ENCODE measurements around the gene HOMER1.

DNA sequence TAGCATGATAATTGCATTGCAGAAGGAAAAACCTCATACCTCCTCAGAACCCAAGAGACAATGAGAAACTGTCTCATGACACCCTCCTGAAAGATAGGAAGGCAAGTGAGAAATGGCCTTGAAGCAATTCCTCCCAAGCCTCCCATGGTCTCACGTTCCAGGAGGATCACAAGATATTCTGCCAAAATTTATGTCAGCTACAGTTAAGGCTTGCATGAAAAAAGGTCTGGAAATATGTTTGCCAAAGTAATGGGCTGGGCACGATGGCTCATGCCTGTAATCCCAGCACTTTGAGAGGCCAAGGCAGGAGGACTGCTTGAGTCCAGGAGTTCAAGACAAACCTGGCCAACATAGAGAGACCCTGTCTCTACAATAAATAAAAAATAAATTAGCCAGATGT is 12.6 kb upstream of the HOMER1 start:
- no peak for TF ChIP-seq BHLHE40 (IDR thresholded peaks at IDR 0.05; ENCODE audit: borderline replicate concordance)
- TF ChIP-seq ARNT (IDR thresholded peaks at IDR 0.05) = no peak
- TF ChIP-seq SP1 (IDR thresholded peaks at IDR 0.05) = no peak
- no peak for TF ChIP-seq SUZ12 (IDR thresholded peaks at IDR 0.05)
- TF ChIP-seq ELF4 (IDR thresholded peaks at IDR 0.05) = no peak
- no peak for TF ChIP-seq CTBP1 (IDR thresholded peaks at IDR 0.05; ENCODE audit: borderline replicate concordance)
- no peak for TF ChIP-seq HDGF (IDR thresholded peaks at IDR 0.05; ENCODE audit: borderline replicate concordance)
- no peak for TF ChIP-seq NFRKB (IDR thresholded peaks at IDR 0.05)
- TF ChIP-seq ZNF384 (IDR thresholded peaks at IDR 0.05) = no peak
- TF ChIP-seq FOXA1 (IDR thresholded peaks at IDR 0.05) = no peak
